PC-9 (cell line): ENCODE data around the gene SRBD1. TPM values are rescaled to one million over a fixed set of nuclear protein-coding genes. Genes with fewer than 3 reads are reported as not detected.

Experiments used
- BruUV-seq: library from RNA; stranded (reverse); fragments of 400-500 nt; replicated peaks from 2 replicates; lab custom pipeline; 2021; lab: Mats Ljungman, UMichigan
- CTCF ChIA-PET: fragments of 300-600 bp; sonication (Branson Sonifier 250); formaldehyde crosslinking; loops from one replicate; lab custom pipeline; 2022; ENCODE audit warnings: antibody characterized with exemption; lab: Charles Lee
- POLR2A ChIA-PET: fragments of 300-600 bp; sonication (Branson Sonifier 250); formaldehyde crosslinking; loops from one replicate; lab custom pipeline; 2022; ENCODE audit warnings: antibody characterized with exemption; ENCODE audit not compliant: unreplicated experiment; lab: Charles Lee
- DNase-seq, 2 experiments: peaks; one replicate each; pipeline versions ENCODE4 v3.0.0 to v3.0.0-alpha.2; 2015 to 2022; ENCODE audit warnings: mixed read lengths in 1 of 2
- H2AFZ ChIP-seq: fragments of 200-600 bp; sonication (generic); 2 replicates; pipeline ENCODE4 v1.8.1; 2017; ENCODE audit warnings: antibody characterized with exemption
- H3F3A ChIP-seq: fragments of 200-600 bp; sonication (generic); 2 replicates; pipeline ENCODE4 v1.8.1; 2017; ENCODE audit warnings: antibody characterized with exemption, mild to moderate bottlenecking, low read depth; ENCODE audit not compliant: insufficient read depth
- H3K27ac ChIP-seq: fragments of 200-600 bp; sonication (generic); 2 replicates; pipeline ENCODE4 v1.6.1; 2016; ENCODE audit warnings: mixed run types
- H3K27me3 ChIP-seq: fragments of 200-600 bp; sonication (generic); 2 replicates; pipeline ENCODE4 v1.6.1; 2016; ENCODE audit warnings: low read depth, mixed run types; ENCODE audit not compliant: insufficient read depth
- H3K36me3 ChIP-seq: fragments of 200-600 bp; sonication (generic); 2 replicates; pipeline ENCODE4 v1.6.1; 2016; ENCODE audit warnings: low read depth, mixed run types
- H3K4me1 ChIP-seq: fragments of 200-600 bp; sonication (generic); replicated peaks from 2 replicates; pipeline ENCODE4 v1.6.1; 2016; ENCODE audit warnings: mixed run types; ENCODE audit not compliant: insufficient read depth
- H3K4me2 ChIP-seq: fragments of 200-600 bp; sonication (generic); 2 replicates; pipeline ENCODE4 v1.6.1; 2017; ENCODE audit warnings: mixed run types
- H3K4me3 ChIP-seq: fragments of 200-600 bp; sonication (generic); 2 replicates; pipeline ENCODE4 v1.6.1; 2016; ENCODE audit warnings: mixed run types
- H3K79me2 ChIP-seq: fragments of 200-600 bp; sonication (generic); 2 replicates; pipeline ENCODE4 v1.6.1; 2017; ENCODE audit warnings: low read depth, mixed run types
- H3K9me2 ChIP-seq: fragments of 200-600 bp; sonication (generic); 2 replicates; pipeline ENCODE4 v1.8.1; 2017; ENCODE audit warnings: mild to moderate bottlenecking; ENCODE audit not compliant: insufficient read depth
- H3K9me3 ChIP-seq: fragments of 200-600 bp; sonication (generic); 2 replicates; pipeline ENCODE4 v1.8.1; 2016; ENCODE audit warnings: low read depth; ENCODE audit not compliant: insufficient read depth
- H4K20me1 ChIP-seq: fragments of 200-600 bp; sonication (generic); 2 replicates; pipeline ENCODE4 v1.8.1; 2017; ENCODE audit not compliant: insufficient read depth
- EZH2 ChIP-seq: fragments of 200-600 bp; sonication (generic); IDR thresholded peaks from 2 replicates; pipeline ENCODE4 v1.8.0; 2017; ENCODE audit warnings: antibody characterized with exemption, low read depth
- intact Hi-C: fragments of 100-400 bp; cut with micrococcal nuclease; formaldehyde crosslinking; loops from one replicate; pipeline ENCODE4 v1.10.0; 2022; ENCODE audit not compliant: unreplicated experiment
- total RNA-seq: library from RNA; stranded (reverse); gene quantifications from 2 replicates; pipeline ENCODE4 v1.2.3, GENCODE V29; 2021
- TF ChIP-seq, protein P1 (sequence below): fragments of 200-600 bp; sonication (generic); conservative IDR thresholded peaks from 2 replicates; pipeline ENCODE4 v1.6.1; 2017; ENCODE audit warnings: mixed run types, antibody characterized with exemption, mild to moderate bottlenecking, moderate library complexity

The SRBD1 gene
- total RNA-seq, 1 experiment from 2014 or later = 17.8 TPM

DNA sequence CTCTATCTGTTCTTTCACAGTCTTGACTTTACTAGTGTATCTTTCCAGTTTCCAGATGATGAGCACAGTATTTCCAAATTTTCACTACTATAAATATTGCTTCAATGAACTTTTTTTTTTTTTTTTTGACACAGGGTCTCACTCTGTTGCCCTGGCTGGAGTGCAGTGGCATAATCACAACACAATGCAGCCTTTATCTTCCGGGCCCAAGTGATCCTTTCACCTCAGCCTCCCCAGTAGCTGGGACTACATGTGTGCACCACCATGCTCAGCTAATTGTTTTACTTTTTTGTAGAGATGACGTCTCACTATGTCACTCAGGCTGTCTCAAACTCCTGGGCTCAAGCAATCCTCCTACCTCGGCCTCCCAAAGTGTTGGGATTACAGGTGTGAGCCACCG, 142.8 kb downstream of the SRBD1 start:
- POLR2A ChIA-PET = interaction anchor here (0.6 kb wide), 1 partner anchor 48 kb away, joined by 3 read pairs; no protein-coding TSS in a partner anchor
- Histone ChIP-seq H3K4me1 (peaks cover 33% of the 10 kb centered on the region), H4K20me1 (no peaks in the 10 kb centered on the region), H3K9me2 (no peaks in the 10 kb centered on the region), H3K9me3 (no peaks in the 10 kb centered on the region), H3K79me2 (no peaks in the 10 kb centered on the region), H3K27ac (no peak overlapping the region), H2AFZ (no peak overlapping the region), H3K36me3 (0 out of 2 replicates have a peak, but pooled peaks cover 4% of the 10 kb centered on the region), H3K4me2 (no peak overlapping the region), H3F3A (peaks cover 29% of the 10 kb centered on the region), H3K27me3 (no peaks in the 10 kb centered on the region), H3K4me3 (no peak overlapping the region)
- DNase-seq = no peak
- CTCF ChIA-PET = no interaction called here
- TF ChIP-seq EZH2 = no peak
- TF ChIP-seq, protein P1, sequence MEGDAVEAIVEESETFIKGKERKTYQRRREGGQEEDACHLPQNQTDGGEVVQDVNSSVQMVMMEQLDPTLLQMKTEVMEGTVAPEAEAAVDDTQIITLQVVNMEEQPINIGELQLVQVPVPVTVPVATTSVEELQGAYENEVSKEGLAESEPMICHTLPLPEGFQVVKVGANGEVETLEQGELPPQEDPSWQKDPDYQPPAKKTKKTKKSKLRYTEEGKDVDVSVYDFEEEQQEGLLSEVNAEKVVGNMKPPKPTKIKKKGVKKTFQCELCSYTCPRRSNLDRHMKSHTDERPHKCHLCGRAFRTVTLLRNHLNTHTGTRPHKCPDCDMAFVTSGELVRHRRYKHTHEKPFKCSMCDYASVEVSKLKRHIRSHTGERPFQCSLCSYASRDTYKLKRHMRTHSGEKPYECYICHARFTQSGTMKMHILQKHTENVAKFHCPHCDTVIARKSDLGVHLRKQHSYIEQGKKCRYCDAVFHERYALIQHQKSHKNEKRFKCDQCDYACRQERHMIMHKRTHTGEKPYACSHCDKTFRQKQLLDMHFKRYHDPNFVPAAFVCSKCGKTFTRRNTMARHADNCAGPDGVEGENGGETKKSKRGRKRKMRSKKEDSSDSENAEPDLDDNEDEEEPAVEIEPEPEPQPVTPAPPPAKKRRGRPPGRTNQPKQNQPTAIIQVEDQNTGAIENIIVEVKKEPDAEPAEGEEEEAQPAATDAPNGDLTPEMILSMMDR = no peak
- intact Hi-C loops = no loop called here
- BruUV-seq = no TSS peak

DNA sequence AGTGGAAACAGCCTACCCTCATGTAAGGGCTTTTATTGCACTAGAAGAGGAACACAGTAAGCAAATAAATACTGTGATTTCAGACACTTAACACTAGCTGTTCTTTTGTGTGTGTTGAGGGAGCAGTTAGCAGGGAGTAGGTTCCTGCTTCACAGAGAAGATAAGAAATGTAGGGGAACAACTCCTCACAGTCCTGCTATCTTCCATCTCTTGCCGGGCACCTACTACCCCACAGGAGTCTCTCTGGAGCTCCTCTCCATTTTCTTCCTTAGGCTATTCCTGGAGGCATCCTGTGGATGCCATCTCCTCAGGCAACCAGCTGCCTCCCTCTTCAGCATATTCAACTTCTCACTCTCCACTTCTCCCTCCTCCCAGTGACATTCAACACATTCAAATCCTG, 145.0 kb downstream of the SRBD1 start:
- no TSS peak for BruUV-seq
- no peaks in the 10 kb centered on the region for H4K20me1 ChIP-seq
- H3K4me2 ChIP-seq = no peak overlapping the region
- no peaks in the 10 kb centered on the region for H3K36me3 ChIP-seq
- ChIA-PET POLR2A (interaction anchor here (0.8 kb wide), 1 partner anchor 527 kb away, joined by 5 read pairs; no protein-coding TSS in a partner anchor), CTCF (no interaction called here)
- H3K27me3 ChIP-seq = no peaks in the 10 kb centered on the region
- intact Hi-C loops = no loop called here
- H3K9me3 ChIP-seq = no peaks in the 10 kb centered on the region
- no peaks in the 10 kb centered on the region for H3K9me2 ChIP-seq
- TF ChIP-seq EZH2 = no peak
- peaks cover 29% of the 10 kb centered on the region for H3K4me1 ChIP-seq
- peaks cover 29% of the 10 kb centered on the region for H3F3A ChIP-seq
- H3K27ac ChIP-seq = no peak overlapping the region
- DNase-seq = no peak
- H3K4me3 ChIP-seq = no peak overlapping the region
- no peak overlapping the region for H2AFZ ChIP-seq
- no peaks in the 10 kb centered on the region for H3K79me2 ChIP-seq

DNA sequence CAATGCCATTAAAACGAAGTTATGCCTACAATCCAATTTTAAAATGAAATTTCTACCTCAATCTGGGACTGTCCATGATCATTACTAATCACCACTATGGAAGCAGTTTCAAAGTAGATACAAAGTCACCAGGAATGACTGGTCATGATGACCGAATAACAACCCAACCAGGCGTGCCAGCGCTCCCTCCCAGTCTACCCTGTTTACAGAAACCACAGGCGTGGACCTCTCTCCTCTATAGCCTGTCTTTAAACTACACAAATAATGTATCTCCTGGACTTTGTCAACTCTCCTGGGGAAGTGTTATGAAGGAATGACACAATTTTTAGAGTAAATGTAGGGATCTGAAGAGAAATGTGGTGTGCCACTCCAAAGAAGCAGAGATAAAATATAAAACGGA, 150.2 kb downstream of the SRBD1 start:
- DNase-seq = no peak
- Histone ChIP-seq H3K4me2 (no peak overlapping the region), H3F3A (peaks cover 12% of the 10 kb centered on the region; the same call in 1 of the 2 replicates), H3K9me2 (no peaks in the 10 kb centered on the region), H3K36me3 (no peaks in the 10 kb centered on the region), H2AFZ (no peak overlapping the region), H3K9me3 (0 out of 2 replicates have a peak, but pooled peaks cover 4% of the 10 kb centered on the region), H3K4me3 (no peak overlapping the region), H3K27ac (no peak overlapping the region), H4K20me1 (no peaks in the 10 kb centered on the region), H3K79me2 (0 out of 2 replicates have a peak, but pooled peaks cover 5% of the 10 kb centered on the region), H3K4me1 (peaks cover 20% of the 10 kb centered on the region), H3K27me3 (no peaks in the 10 kb centered on the region)
- CTCF ChIA-PET = no interaction called here
- POLR2A ChIA-PET = no interaction called here
- TF ChIP-seq EZH2 = no peak
- TF ChIP-seq, protein P1 = no peak
- intact Hi-C loops = no loop called here
- BruUV-seq = no TSS peak
